HEK293T (cell line): Measurements from ENCODE around the gene EIF2A.

Source experiments
- CTCF ChIA-PET: fragments of 350-600 bp; formaldehyde crosslinking; extraction: SDS; loops from one replicate; lab custom pipeline; 2021; ENCODE audit warnings: antibody characterized with exemption, inconsistent platforms; lab: Yijun Ruan, JAX
- POLR2A ChIA-PET: fragments of 350-600 bp; formaldehyde crosslinking; extraction: SDS; loops from one replicate; lab custom pipeline; 2020; ENCODE audit warnings: antibody characterized with exemption, inconsistent platforms; lab: Yijun Ruan, JAX
- DNase-seq: peaks from one replicate; pipeline ENCODE4 v3.0.0; 2012; ENCODE audit warnings: mixed read lengths; ENCODE audit errors: extremely low spot score
- ARNT ChIP-seq: fragments of 450-650 bp; IDR thresholded peaks from 2 replicates; pipeline ENCODE4 v1.6.1; 2017; ENCODE audit warnings: mild to moderate bottlenecking
- BHLHE40 ChIP-seq: fragments of 450-650 bp; IDR thresholded peaks from 2 replicates; pipeline ENCODE4 v1.6.1; 2016; ENCODE audit warnings: mild to moderate bottlenecking, moderate library complexity, borderline replicate concordance
- CTBP1 ChIP-seq: fragments of 450-650 bp; IDR thresholded peaks from 2 replicates; pipeline ENCODE4 v1.6.1; 2016; ENCODE audit warnings: borderline replicate concordance
- ELF4 ChIP-seq: fragments of 450-650 bp; IDR thresholded peaks from 2 replicates; pipeline ENCODE4 v1.6.1; 2017; ENCODE audit warnings: antibody characterized with exemption
- FOXA1 ChIP-seq: fragments of 450-650 bp; IDR thresholded peaks from 2 replicates; pipeline ENCODE4 v1.6.1; 2016; ENCODE audit warnings: mild to moderate bottlenecking
- FOXK2 ChIP-seq: fragments of 450-650 bp; IDR thresholded peaks from 2 replicates; pipeline ENCODE4 v1.6.1; 2016; ENCODE audit warnings: mild to moderate bottlenecking
- FOXM1 ChIP-seq: fragments of 450-650 bp; IDR thresholded peaks from 2 replicates; pipeline ENCODE4 v1.6.1; 2017; ENCODE audit warnings: mild to moderate bottlenecking, borderline replicate concordance
- HDGF ChIP-seq: fragments of 450-650 bp; IDR thresholded peaks from 2 replicates; pipeline ENCODE4 v1.6.1; 2017; ENCODE audit warnings: antibody characterized with exemption, borderline replicate concordance
- L3MBTL2 ChIP-seq: fragments of 450-650 bp; conservative IDR thresholded peaks from 2 replicates; pipeline ENCODE4 v1.6.1; 2016; ENCODE audit warnings: mild to moderate bottlenecking
- LEF1 ChIP-seq: fragments of 450-650 bp; IDR thresholded peaks from 2 replicates; pipeline ENCODE4 v1.6.1; 2017; ENCODE audit warnings: mild to moderate bottlenecking, borderline replicate concordance
- NFRKB ChIP-seq: fragments of 450-650 bp; IDR thresholded peaks from 2 replicates; pipeline ENCODE4 v1.6.1; 2016; ENCODE audit warnings: mild to moderate bottlenecking, moderate library complexity
- SP1 ChIP-seq: fragments of 450-650 bp; IDR thresholded peaks from 2 replicates; pipeline ENCODE4 v1.6.1; 2017
- SUZ12 ChIP-seq: fragments of 450-650 bp; IDR thresholded peaks from 2 replicates; pipeline ENCODE4 v1.6.1; 2016; ENCODE audit warnings: mild to moderate bottlenecking
- TARDBP ChIP-seq: fragments of 450-650 bp; IDR thresholded peaks from 2 replicates; pipeline ENCODE4 v1.6.1; 2016
- ZNF384 ChIP-seq: fragments of 450-650 bp; IDR thresholded peaks from 2 replicates; pipeline ENCODE4 v1.6.1; 2016
- TF ChIP-seq, protein P1 (sequence below): fragments of 450-650 bp; IDR thresholded peaks from 2 replicates; pipeline ENCODE4 v1.6.1; 2016

The EIF2A gene

DNA sequence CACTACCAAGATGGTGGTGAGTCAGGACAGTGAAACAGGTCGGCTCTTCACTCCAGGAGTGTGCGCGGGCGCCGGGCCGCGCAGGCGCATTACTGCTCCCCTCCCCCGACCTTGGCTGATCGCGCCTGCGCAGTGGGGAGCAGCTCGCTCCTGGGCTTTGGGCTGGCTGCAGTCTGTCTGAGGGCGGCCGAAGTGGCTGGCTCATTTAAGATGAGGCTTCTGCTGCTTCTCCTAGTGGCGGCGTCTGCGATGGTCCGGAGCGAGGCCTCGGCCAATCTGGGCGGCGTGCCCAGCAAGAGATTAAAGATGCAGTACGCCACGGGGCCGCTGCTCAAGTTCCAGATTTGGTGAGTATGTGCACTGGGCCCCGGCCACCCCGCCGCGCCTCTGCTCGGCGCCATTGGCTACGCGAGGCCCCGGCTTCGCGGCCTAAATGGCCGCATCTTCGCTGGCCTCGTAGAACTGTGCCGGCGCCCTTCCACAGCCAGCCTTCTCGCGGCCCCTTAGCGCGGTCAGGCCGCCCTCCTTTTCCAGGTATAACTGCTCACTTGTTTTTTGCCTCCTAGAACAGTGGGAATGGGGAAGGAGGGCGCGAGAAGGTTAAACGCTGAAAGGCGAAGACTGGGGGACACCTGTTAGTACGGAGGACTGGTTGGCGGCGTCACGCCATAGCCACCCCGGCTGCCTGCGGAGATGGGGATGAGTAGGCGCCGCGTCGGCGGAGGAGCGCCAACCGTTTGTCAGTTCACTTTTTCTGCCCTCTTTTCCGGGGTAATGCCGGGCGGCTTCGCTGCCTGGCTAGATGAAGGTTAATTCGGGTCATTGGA lies 56.8 kb downstream of the EIF2A start, which contains the start of gene SELENOT:
TSS of gene SELENOT (plus strand) at position 169 of the 827 bp plus-strand sequence. CDS start at position 211, 42 bp downstream.
- CTCF ChIA-PET, result interaction anchor here (0.5 kb wide), 1 partner anchor 60 kb away, joined by 3 read pairs; no protein-coding TSS in a partner anchor
- peak; percentile 97 for DNase-seq
- POLR2A ChIA-PET, result interaction anchor here (0.5 to 1.4 kb wide), 15 partner anchors 11 to 161 kb away, joined by 3 to 5 read pairs (median 4); partner anchors contain the start of genes EIF2A and SERP1
- TF ChIP-seq NFRKB, result peak; percentile 51; the same call in 1 of the 2 replicates
- TF ChIP-seq, protein P1, sequence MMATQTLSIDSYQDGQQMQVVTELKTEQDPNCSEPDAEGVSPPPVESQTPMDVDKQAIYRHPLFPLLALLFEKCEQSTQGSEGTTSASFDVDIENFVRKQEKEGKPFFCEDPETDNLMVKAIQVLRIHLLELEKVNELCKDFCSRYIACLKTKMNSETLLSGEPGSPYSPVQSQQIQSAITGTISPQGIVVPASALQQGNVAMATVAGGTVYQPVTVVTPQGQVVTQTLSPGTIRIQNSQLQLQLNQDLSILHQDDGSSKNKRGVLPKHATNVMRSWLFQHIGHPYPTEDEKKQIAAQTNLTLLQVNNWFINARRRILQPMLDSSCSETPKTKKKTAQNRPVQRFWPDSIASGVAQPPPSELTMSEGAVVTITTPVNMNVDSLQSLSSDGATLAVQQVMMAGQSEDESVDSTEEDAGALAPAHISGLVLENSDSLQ, result no peak
- no peak for TF ChIP-seq FOXM1
- TF ChIP-seq HDGF, result no peak
- TF ChIP-seq ELF4, result peak; percentile 65
- no peak for TF ChIP-seq FOXK2

DNA sequence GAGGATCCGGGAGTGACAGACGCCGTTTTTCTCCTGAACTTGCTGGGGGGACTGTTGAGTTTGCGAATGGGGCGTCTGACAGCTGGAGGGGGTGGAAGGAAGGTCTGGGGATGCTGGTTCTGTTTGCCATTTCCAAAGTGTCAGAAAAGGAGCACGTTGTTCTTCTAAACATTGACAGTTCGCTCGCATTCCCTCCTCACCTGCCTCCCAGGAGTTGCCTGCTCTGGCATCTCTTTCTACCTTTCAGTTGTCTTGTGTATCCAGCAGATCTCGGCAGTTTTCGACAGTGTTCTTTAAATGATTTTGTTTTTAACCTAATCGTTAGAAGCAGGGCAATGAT lies 57.4 kb downstream of the EIF2A start:
- ChIA-PET CTCF (no interaction called here), POLR2A (no interaction called here)
- DNase-seq, result peak; percentile 15
- TF ChIP-seq SUZ12, result no peak
- no peak for TF ChIP-seq ZNF384
- TF ChIP-seq, protein P1, result no peak
- no peak for TF ChIP-seq LEF1

DNA sequence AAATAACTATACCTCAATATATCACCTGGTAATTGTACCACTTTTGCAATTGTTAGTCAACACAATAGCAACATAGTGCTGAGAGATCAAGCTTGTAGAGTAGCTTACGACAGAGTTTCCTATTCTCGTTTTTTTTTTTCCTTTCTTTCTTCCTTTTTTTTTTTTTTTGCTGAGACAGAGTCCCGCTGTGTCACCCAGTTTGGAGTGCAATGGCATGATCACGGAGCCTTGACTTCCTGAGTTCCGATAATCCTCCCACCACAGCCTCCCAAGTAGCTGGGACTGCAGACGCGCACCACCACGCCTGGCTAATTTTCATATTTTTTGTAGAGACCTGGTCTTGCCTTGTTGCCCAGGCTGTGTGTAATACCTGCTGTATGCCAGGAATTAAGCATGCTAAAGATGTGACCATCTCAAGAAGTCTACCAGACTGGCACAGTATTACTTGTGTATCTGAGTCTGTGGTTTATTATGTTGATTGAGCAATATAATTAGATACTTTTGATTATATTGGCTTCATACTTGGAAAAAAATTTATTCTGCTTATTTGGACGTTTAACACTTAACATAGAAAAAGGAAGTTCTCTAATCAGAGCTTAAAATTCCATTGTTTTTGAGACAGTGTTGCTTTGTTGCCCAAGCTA lies 59.5 kb downstream of the EIF2A start:
- no peak for DNase-seq
- TF ChIP-seq ZNF384 (peak; percentile 39; the same call in 1 of the 2 replicates), LEF1 (no peak), FOXK2 (no peak), CTBP1 (no peak), L3MBTL2 (no peak), HDGF (no peak)
- ChIA-PET CTCF (no interaction called here), POLR2A (no interaction called here)

DNA sequence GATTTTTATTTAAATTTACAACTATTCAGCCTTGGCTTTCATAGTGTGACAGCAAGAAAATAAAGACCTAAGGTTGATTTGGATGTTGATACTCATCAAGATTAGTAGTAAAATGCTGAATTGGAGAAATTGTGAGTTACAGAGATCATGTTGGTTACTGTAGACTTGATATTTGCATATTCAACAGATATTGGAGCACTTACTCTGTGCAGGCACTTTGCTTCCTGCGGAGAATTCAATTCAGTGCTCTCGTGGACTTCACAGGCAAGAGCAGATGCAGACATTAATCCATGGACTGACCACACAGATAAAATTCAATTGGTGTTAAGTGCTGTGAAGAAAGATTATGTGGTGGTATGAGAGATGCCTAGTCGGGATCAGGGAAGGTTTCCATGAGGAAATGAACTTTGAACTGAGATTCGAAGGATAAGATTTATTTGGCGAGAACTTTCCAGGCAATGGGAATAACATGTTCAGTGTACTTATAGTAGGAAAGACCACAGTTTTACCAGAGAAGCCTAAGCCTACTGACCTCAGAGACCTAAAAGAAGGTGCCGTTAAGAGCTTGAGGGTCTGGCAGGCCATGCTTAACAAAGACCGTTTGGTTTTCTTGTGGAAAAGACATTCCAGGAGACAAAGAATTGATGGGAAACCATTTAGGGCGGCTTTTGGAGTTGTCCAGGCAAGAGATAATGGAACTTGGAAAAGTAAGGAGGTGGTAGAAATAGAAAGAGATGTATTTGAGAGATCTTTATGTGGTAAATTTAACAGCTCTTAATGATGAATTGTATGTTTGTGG lies 60.9 kb downstream of the EIF2A start:
- CTCF ChIA-PET, result no interaction called here
- DNase-seq, result no peak
- TF ChIP-seq FOXM1, result no peak
- TF ChIP-seq L3MBTL2, result no peak
- no peak for TF ChIP-seq SP1
- TF ChIP-seq ARNT, result no peak
- TF ChIP-seq, protein P1, result no peak
- TF ChIP-seq SUZ12, result no peak
- no peak for TF ChIP-seq CTBP1
- TF ChIP-seq ZNF384, result no peak
- no peak for TF ChIP-seq FOXA1
- TF ChIP-seq TARDBP, result no peak
- TF ChIP-seq HDGF, result no peak
- POLR2A ChIA-PET, result no interaction called here

DNA sequence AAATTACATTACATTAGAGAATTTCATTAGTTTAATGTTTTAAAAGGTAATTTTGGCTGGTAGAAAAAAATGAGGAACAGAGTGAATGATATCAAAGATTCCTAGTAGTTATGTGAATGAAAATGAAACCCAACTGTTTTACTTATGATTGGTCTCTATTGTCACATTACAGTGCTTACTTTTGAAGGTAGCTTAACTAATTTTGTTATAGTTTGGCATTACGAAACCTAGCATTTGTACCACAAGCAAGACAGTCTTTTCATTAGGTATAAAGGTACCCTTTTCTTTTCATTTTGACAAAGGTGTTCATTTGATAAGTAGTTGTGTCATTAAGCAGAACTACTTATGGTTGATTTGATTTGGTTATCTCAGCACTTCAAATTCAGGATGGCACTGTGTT lies 63.4 kb downstream of the EIF2A start:
- ChIA-PET POLR2A (no interaction called here), CTCF (no interaction called here)
- TF ChIP-seq FOXA1, result no peak
- TF ChIP-seq LEF1, result no peak
- TF ChIP-seq BHLHE40, result no peak
- no peak for TF ChIP-seq TARDBP
- TF ChIP-seq CTBP1, result no peak
- no peak for TF ChIP-seq FOXK2
- TF ChIP-seq ARNT, result no peak
- TF ChIP-seq SP1, result no peak
- DNase-seq, result no peak

DNA sequence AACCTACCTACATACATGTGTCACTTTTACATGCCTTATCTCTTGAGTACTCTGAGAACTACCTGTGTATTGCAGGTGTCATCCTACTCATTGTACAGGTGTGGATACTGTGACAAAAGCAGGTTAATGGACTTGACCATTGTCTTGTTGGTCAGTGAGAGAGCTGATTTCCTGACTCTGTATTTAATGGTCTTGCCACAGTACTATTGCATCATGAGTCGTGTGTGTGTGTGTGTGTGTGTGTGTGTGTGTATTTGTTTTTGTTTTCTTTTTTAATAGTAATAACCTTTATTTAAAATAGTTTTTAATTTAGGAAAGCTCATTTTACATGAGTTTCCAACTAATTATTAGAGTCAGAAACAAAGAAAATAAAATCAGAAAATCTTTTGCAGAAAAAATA lies 64.2 kb downstream of the EIF2A start:
- ChIA-PET CTCF (no interaction called here), POLR2A (no interaction called here)
- DNase-seq, result no peak
- TF ChIP-seq ARNT, result no peak
- TF ChIP-seq ELF4, result no peak
- TF ChIP-seq, protein P1, result no peak
- TF ChIP-seq FOXM1, result no peak
- no peak for TF ChIP-seq FOXK2
